AG08396 (cell line): ENCODE data around the gene TSC22D2.

Experiments used
- DNase-seq: peaks from one replicate; pipeline ENCODE4 v3.0.0; 2012; ENCODE audit warnings: low spot score, mixed read lengths

TSC22D2 gene

DNA sequence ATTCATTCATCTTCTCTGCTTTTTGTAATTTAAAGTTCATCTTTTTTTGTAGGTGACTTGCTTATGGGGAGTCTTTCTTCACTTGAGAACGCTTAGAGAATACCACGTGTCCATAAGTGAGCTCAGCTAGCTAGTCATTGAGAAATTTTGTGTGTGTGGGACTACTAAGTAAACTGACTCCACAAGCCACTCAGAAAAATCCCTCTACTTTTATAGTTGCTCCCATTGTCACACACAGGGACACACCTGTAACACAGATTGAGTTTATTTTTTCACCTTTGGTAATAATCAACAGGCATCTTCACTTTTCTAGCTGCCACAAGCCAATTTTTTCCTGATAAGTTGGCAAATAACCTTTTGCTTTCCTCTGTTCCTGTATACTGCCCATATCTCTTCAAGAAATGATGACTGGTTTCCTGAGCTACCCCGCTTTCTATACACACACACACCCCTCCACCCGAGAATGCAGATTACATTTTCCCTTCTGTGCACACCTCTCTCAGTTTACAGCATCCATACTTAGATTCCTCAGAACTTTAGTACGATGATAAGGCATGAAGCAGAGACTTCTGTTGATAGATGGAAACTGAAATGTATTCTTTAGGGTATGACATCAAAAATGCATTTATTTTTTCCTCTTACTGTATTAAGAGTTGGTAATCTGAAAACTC, 4.6 kb downstream of the TSC22D2 start:
- peak; percentile 31 for DNase-seq

GRCh38 chr3:150414258-150414657, 6.2 kb downstream of the TSC22D2 start:
- DNase-seq: peak; percentile 15

DNA sequence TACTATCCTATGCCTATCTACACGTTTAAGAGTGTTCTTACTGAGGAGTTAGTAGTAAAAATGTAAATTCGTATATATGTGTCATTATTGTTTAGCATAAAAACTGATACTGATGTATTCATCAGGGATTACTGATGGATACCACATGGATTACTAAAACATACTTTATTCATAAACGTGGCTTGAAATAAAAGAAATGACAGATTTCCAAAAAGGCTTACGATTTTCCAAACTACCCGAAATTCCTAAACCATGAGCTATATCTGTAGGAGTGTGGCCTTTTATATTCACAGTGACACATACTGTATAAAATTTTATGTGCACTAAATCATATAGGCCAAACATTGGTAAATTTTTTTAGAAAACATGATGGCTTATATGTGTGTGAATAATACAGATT, 6.9 kb downstream of the TSC22D2 start:
- DNase-seq: no peak

DNA sequence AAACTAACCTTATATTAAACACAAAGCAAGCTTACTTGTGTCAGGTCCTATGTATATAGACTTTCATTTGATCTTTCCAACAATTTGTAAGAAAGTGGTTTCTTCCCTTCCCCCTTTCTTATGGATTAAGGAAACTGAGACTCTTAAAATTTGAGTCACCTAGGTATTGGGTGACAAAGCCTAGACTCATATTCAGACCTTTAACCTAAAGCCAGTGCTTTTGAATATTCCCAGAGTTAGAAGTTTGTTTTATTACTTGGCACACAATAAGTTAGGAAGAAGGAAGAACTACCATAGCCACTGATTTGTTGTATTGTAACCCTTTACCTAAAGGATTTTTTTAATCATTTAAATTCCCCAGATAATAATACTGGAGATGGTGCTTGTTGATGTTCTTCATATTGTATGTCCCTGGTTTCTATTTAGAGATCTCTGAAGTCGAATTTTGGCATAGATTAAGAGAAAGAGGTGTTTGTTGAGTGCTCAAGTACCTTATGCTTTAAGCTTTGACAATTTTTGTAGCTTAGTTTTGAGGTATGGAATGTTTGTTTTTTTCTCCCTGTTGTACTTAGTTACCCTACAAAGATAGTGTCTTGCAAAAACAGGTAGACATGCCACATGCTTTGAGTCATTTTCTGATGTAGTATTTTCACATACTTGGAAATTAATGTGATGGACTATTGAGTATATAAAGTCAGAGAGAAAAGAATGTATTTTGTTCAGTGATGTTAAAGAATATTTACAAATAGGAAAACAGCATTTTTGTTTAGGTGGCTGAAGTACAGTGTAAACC, 11.2 kb downstream of the TSC22D2 start:
- DNase-seq: no peak

DNA sequence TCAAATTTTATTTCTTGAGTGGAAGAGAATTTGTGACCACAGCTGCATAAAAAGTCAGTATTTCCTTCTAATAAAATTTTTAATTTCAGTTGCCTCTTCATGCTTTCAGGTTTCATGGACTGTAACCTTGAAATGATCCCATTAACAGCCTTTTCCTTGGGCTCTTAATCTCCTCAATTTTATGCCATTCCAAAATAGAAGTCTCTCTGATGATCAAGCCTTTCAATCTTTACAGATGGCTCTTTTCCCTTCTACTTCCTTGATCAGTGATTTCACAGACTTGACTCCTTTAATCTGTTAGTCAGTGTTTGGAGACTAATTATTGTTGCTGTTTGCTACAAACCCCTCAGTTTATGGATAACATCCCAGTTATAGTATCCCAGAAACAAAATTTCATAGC, 11.9 kb downstream of the TSC22D2 start:
- DNase-seq: no peak

DNA sequence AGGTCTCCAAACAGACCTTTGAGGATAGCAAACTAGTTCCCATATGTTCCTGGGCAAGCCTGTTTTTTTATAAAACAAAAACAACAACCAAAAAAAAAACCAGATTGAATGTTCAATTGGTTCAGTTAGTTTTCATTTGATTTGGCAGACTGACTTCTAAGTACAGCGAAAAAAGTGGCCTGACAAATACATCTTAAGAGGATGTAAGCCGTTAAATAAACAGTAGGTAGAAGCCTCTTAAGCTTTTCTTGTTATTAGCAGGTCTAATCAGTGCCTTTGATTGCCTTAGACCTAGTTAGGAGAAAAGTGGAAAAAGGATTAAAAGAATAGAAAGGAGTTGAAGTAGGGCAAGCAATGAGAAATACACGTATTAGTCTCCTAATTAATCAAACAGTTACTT, 13.2 kb downstream of the TSC22D2 start:
- DNase-seq: no peak

DNA sequence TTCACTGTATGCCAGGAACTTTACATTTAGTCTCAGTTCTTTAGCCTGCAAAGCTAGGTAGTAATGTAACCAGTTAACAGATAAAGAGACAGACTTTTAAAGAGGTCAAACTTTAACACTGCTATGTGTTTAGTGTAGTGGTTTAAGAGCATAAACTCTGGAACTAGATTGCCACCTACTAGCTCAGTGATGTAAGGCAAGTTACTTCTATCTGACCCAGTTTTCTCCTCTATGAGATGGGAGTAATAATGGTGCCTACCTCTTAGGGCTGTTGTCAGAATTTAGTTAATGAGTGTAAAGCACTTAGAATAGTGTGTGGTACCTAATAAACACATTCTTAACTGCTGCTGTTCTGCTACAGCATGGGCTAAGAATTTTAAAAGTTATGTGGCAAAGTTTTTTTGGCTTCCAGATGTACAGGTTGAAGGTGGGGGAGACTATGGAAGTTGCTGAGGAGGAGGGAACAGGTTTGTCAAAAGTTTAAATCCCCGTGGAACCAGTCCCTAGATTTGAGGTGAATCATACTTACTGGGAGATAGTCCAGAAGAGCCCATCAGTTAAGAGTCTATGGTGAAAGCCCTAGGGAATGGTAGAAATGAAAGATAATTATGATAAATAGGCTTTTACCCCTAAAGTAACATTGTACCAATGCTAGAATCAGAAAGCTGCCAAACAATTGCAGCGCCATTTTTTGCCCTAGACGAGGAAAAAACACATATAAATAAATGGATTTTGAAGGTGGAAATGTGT, 13.9 kb downstream of the TSC22D2 start:
- DNase-seq: no peak

DNA sequence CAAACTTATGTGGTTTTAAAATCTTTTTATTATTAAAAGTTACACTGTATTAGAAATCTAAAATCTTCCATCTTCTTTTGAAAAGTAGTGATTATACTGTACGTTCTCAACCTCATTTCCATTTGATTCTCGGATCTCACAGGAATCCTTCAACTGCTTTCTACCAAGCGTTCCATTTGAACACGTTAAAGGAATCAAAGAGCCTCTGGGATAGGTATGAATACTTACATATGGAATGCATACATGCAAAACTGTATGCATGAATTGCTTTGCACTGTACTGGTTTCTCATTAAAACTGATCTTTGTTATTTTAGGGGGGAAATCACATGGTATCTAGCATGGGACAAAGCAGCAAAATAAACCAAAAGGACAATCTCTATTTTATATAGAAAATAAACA, 14.8 kb downstream of the TSC22D2 start:
- no peak for DNase-seq

DNA sequence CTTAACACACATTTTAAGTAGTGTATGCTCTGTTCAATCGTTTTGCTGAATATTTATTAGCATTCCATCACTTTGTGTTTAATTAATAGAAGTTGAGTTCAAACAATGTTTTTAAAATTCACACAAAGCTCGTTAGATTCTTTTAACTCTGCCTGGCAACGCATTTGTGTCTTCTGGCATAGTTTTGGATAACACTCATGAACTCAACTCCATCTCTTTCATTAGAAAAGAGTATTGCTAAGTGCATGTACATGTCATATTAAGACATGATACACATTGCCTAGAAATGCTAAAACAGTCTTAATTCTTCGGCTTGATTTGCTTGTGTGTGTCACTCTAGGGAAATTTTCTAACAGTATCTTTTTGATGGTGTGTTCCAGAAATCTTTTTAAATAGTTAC, 15.7 kb downstream of the TSC22D2 start:
- no peak for DNase-seq

- DNase-seq: no peak
These were observed 18.2 kb downstream of the TSC22D2 start for GRCh38 chr3:150426292-150426691.

GRCh38 chr3:150428562-150428961, 20.5 kb downstream of the TSC22D2 start:
- DNase-seq: no peak

GRCh38 chr3:150429767-150430671, 21.9 kb downstream of the TSC22D2 start:
- no peak for DNase-seq

- no peak for DNase-seq
These were observed 25.2 kb downstream of the TSC22D2 start for GRCh38 chr3:150433347-150433746.

- DNase-seq: no peak
These were observed 26.1 kb downstream of the TSC22D2 start for GRCh38 chr3:150434234-150434633.

- DNase-seq: no peak
These were observed 28.1 kb downstream of the TSC22D2 start for GRCh38 chr3:150436161-150436560.

- no peak for DNase-seq
These were observed 31.6 kb downstream of the TSC22D2 start for GRCh38 chr3:150439657-150440056.

GRCh38 chr3:150443331-150443741, 35.2 kb downstream of the TSC22D2 start:
- no peak for DNase-seq

- DNase-seq: no peak
These were observed 36.3 kb downstream of the TSC22D2 start for GRCh38 chr3:150444371-150444770.

- no peak for DNase-seq
These were observed 38.4 kb downstream of the TSC22D2 start for GRCh38 chr3:150446470-150446977.

DNA sequence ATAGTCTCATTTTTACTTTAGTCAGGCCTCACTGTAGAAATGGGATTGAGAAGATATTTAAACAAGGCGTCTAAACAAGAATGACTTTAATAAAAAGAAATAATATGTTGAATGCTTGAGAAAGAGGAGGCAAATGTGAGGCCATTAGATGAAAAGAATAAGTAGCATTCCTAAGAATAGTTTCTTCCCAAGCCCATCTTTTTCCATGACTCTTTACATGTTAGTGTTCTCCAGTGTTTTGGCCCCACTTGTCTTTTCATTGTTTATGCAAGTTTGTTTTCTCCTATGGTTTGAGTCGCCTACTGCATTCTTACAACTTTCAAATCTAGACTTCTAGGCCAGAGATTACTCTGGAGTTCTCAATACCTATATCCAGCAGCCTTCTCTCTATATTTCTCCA, 39.0 kb downstream of the TSC22D2 start:
- DNase-seq: no peak

GRCh38 chr3:150447631-150448465, 39.8 kb downstream of the TSC22D2 start:
- no peak for DNase-seq
